ENCODE results near the gene TSPAN16. TPM values are rescaled to one million over a fixed set of nuclear protein-coding genes. Genes with fewer than 3 reads are reported as not detected.

TSPAN16 gene
- total and polyA plus RNA-seq, 10 donors: not detected

- TF ChIP-seq POLR2A (IDR thresholded peaks at IDR 0.05): no peak
- no peak for TF ChIP-seq CTCF (IDR thresholded peaks at IDR 0.05 in 8 of 11, conservative IDR thresholded peaks at IDR 0.05 in 3 of 11)
- Histone ChIP-seq H3K4me3 (no peak overlapping the region), H3K9me3 (no peaks in the 10 kb centered on the region), H3K27ac (no peak overlapping the region), H3K36me3 (peaks cover 0 to 38% (median 7%) of the 10 kb centered on the region in 6 donors), H3K4me1 (peaks cover 6 to 45% (median 24%) of the 10 kb centered on the region in 6 donors), H3K27me3 (replicated peaks in 1 of 7) (no peaks in the 10 kb centered on the region)
- intact Hi-C loops (cut with DNase I; ENCODE audit: low total_unique reads): no loop called here
- no peak for DNase-seq
- WGBS, 5 donors: 80 to 90% (median 85%) methylated on average over 5 of the region's 5 CpGs
These were observed 41.3 kb upstream of the TSPAN16 start for GRCh38 chr19:11254666-11255065.

GRCh38 chr19:11256189-11256588 is 39.8 kb upstream of the TSPAN16 start:
- 6 to 22% (median 13%) methylated on average over 7 of the region's 7 CpGs for WGBS, 5 donors
- Histone ChIP-seq H3K4me3 (no peak overlapping the region), H3K4me1 (peaks cover 6 to 49% (median 26%) of the 10 kb centered on the region in 6 donors), H3K27ac (peak overlapping the region in 7 of 8 donors; percentile 3 to 55 (median 7)), H3K27me3 (replicated peaks in 1 of 7) (peaks cover 0 to 4% (median 0%) of the 10 kb centered on the region in 7 donors), H3K36me3 (peaks cover 0 to 23% (median 4%) of the 10 kb centered on the region in 6 donors), H3K9me3 (no peaks in the 10 kb centered on the region)
- no peak for DNase-seq
- intact Hi-C loops (cut with DNase I; ENCODE audit: low total_unique reads): no loop called here
- TF ChIP-seq CTCF (IDR thresholded peaks at IDR 0.05 in 8 of 11, conservative IDR thresholded peaks at IDR 0.05 in 3 of 11): no peak
- peak; percentile 30 to 80 (median 50) for TF ChIP-seq POLR2AphosphoS5 (IDR thresholded peaks at IDR 0.05)

- intact Hi-C loops (cut with DNase I; ENCODE audit: low total_unique reads): no loop called here
These were observed 38.0 kb upstream of the TSPAN16 start for GRCh38 chr19:11257846-11258380.

More at GRCh38 chr19:11257846-11258380, 38.0 kb upstream of the TSPAN16 start:
- no peak for DNase-seq
- Histone ChIP-seq H3K9me3 (no peaks in the 10 kb centered on the region), H3K4me1 (peaks cover 6 to 50% (median 34%) of the 10 kb centered on the region in 6 donors), H3K27ac (no peak overlapping the region), H3K4me3 (no peak overlapping the region), H3K27me3 (replicated peaks in 1 of 7) (peaks cover 0 to 21% (median 0%) of the 10 kb centered on the region in 7 donors), H3K36me3 (peaks cover 0 to 6% (median 0%) of the 10 kb centered on the region in 6 donors)
- TF ChIP-seq POLR2A (IDR thresholded peaks at IDR 0.05) (no peak), POLR2AphosphoS5 (IDR thresholded peaks at IDR 0.05) (no peak), CTCF (IDR thresholded peaks at IDR 0.05 in 8 of 11, conservative IDR thresholded peaks at IDR 0.05 in 3 of 11) (no peak)
- 79 to 97% (median 81%) methylated on average over 3 of the region's 3 CpGs for WGBS, 5 donors

Measured in spleen (tissue), 11 donors.